ENCODE results near the gene ANKRD24. TPM values are rescaled to one million over a fixed set of nuclear protein-coding genes. Genes with fewer than 3 reads are reported as not detected.

ANKRD24 gene
- total and polyA plus RNA-seq, 2 of the 13 experiments (the other 11 are each of a cell fraction or from before 2014, with no cell fraction given): 0.13 to 0.24 TPM

- TF ChIP-seq ZNF503 (CRISPR knock-in tag; IDR thresholded peaks at IDR 0.05) (no peak), TEAD3 (CRISPR knock-in tag; optimal IDR thresholded peaks at IDR 0.05; ENCODE audit: borderline replicate concordance) (peak; percentile 71), ZFX (CRISPR knock-in tag; IDR thresholded peaks at IDR 0.05; ENCODE audit: low read depth) (0 out of 2 replicates have a peak, but pooled peaks have one; percentile 16), ZMYM3 (CRISPR knock-in tag; IDR thresholded peaks at IDR 0.05) (peak; percentile 95), ZNF263 (CRISPR knock-in tag; IDR thresholded peaks at IDR 0.05) (peak; percentile 93), ZBTB7B (CRISPR knock-in tag; IDR thresholded peaks at IDR 0.05) (peak; percentile 65; the same call in 1 of the 2 replicates), GABPB1 (CRISPR knock-in tag; IDR thresholded peaks at IDR 0.05) (peak; percentile 36; the same call in 1 of the 2 replicates), KDM6A (CRISPR knock-in tag; IDR thresholded peaks at IDR 0.05; ENCODE audit: low read depth) (peak; percentile 35; the same call in 1 of the 2 replicates), ZSCAN25 (CRISPR knock-in tag; IDR thresholded peaks at IDR 0.05) (0 out of 2 replicates have a peak, but pooled peaks have one; percentile 31), ZNF646 (CRISPR knock-in tag; IDR thresholded peaks at IDR 0.05) (no peak), ZNF3 (CRISPR knock-in tag; IDR thresholded peaks at IDR 0.05) (no peak), ARHGAP35 (CRISPR knock-in tag; IDR thresholded peaks at IDR 0.05; ENCODE audit: borderline replicate concordance) (peak; percentile 27; the same call in 1 of the 2 replicates), ZNF619 (CRISPR knock-in tag; IDR thresholded peaks at IDR 0.05) (0 out of 2 replicates have a peak, but pooled peaks have one; percentile 13), ZNF720 (CRISPR knock-in tag; IDR thresholded peaks at IDR 0.05) (0 out of 2 replicates have a peak, but pooled peaks have one; percentile 36)
Observed at GRCh38 chr19:4229179-4229931, 46.9 kb downstream of the ANKRD24 start, which contains the start of gene EBI3 (continued).
